Skeletal muscle tissue (tissue), 2 donors: ENCODE data around the gene BNIPL. TPM values are rescaled to one million over a fixed set of nuclear protein-coding genes. Genes with fewer than 3 reads are reported as not detected.

Experiments
- small RNA-seq: library from RNA; depleted of rRNA; stranded (forward); fragments of <200 nt; gene quantifications from one replicate; pipeline ENCODE3, GENCODE V24; 2014
- total RNA-seq: library from RNA; depleted of rRNA; stranded (reverse); fragments of >200 nt; gene quantifications from one replicate; pipeline ENCODE4 v1.2.3, GENCODE V29; 2014

The BNIPL gene
- total RNA-seq, 1 donor from 2014 or later: 0.52 TPM

Small RNA genes lying within 50 kb of the gene (small RNA-seq; reads per million reads assigned to genes)
- not detected for gene RNU6-884P

Other genes starting within 250 kb of the BNIPL start
- 55.3 TPM for gene CTSK, start 228.3 kb upstream of the BNIPL start, total RNA-seq
- gene ARNT, start 160.0 kb upstream of the BNIPL start, total RNA-seq: 31.8 TPM
- gene CTXND2, start 149.4 kb upstream of the BNIPL start, total RNA-seq: not detected
- gene SETDB1, start 110.2 kb upstream of the BNIPL start, total RNA-seq: 47.5 TPM
- 44.4 TPM for gene CERS2, start 61.8 kb upstream of the BNIPL start, total RNA-seq
- gene ANXA9, start 54.3 kb upstream of the BNIPL start, total RNA-seq: not detected
- 16.2 TPM for gene MINDY1, start 29.7 kb upstream of the BNIPL start, total RNA-seq
- 9.9 TPM for gene PRUNE1, start 28.1 kb upstream of the BNIPL start, total RNA-seq
- 1.6 TPM for gene C1orf56, start 11.2 kb downstream of the BNIPL start, total RNA-seq
- 27.1 TPM for gene CDC42SE1, start 23.0 kb downstream of the BNIPL start, total RNA-seq
- 2.1 TPM for gene MLLT11, start 23.8 kb downstream of the BNIPL start, total RNA-seq
- gene GABPB2, start 34.2 kb downstream of the BNIPL start, total RNA-seq: 7.8 TPM
- 15.7 TPM for gene SEMA6C, start 110.0 kb downstream of the BNIPL start, total RNA-seq
- 4.2 TPM for gene TNFAIP8L2, start 120.1 kb downstream of the BNIPL start, total RNA-seq
- 9.9 TPM for gene LYSMD1, start 129.3 kb downstream of the BNIPL start, total RNA-seq
- gene SCNM1, start 129.6 kb downstream of the BNIPL start, total RNA-seq: 24.5 TPM
- 50.6 TPM for gene TMOD4, start 139.4 kb downstream of the BNIPL start, total RNA-seq
- 35.0 TPM for gene VPS72, start 153.6 kb downstream of the BNIPL start, total RNA-seq
- 51.7 TPM for gene PIP5K1A, start 162.0 kb downstream of the BNIPL start, total RNA-seq
- 145 TPM for gene PSMD4, start 218.1 kb downstream of the BNIPL start, total RNA-seq
- 5.7 TPM for gene ZNF687, start 245.7 kb downstream of the BNIPL start, total RNA-seq